COLO668 (cell line): ENCODE results near the gene FERMT2.

Experiments used
- DNase-seq: peaks from one replicate; lab custom pipeline; 2025; ENCODE audit not compliant: unreplicated experiment; lab: John Stamatoyannopoulos, UW

Gene FERMT2

DNA sequence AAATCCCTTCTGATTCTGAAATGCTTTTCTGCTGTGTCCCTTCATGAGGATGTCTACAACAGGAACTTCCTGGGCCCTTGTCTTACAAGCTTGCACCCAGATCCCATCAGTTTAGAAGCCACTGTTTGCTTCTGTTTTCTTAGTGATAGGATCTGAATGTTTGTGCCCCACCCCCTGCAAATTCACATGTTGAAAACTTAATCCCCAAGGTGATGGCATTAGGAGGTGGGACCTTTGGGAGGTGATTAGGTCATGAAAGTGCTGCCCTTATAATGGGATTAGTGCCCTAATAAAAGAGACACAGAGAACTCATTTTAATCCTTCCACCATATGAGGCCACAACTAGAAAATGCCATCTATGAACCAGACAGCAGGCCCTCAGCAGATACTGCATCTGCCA is 123.4 kb downstream of the FERMT2 start:
- DNase-seq: no peak

DNA sequence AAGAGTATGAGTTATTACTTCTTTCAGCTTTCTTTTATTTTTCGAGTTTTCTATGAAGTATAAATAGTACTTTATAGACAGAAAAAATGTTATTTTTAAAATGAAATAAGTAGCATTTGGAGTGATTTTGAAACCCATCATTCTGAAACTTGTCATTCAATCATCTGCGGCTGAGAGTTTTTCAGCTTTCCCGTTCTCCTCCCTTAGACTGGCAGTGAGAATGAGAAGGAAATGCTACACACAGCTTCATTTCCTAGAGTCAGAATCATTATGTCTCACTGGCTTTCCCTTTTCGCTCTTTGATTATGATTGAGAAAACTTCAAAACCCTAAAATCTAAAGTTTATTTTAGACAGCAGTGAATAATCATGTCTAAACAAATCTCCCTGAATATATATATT is 125.8 kb downstream of the FERMT2 start:
- DNase-seq: no peak

DNA sequence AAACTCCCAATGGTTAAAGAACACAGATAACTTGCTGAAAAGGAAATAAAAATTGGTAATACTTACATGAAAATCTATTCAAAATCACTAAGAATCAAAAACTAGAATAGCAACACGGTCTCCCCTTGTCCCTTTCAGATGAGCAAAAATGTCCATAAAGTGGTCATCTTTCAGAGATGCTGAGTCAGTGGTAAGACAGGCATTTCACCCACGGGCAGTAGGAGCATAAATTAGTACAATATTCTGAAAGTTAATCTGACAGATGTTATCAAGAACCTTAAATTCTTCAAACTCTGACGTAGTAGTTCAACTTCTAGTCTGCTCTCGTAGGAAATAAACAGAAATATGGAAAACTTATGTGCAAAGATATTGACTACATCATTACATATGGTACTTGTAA is 126.4 kb downstream of the FERMT2 start:
- no peak for DNase-seq

DNA sequence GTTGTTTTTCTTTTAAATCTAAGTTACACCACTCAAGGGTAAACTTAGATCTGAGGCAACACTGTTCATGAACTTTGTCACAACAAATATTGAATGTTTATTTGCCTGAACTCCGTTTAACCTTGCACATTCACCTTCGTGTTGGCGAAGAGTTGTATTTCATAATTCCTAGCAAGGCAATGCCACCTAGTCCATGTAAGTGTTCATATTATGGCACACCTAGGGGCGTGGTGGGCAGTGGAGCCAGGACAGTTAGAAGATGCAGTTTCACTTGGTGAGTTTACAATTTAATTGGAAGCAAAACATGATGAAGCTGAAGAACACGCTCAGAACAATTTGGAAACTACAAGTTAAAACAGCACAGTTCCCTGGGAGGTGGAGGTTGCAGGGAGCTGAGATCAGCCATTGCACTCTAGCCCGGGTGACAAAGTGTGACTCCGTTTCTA is 129.0 kb downstream of the FERMT2 start:
- DNase-seq: no peak

DNA sequence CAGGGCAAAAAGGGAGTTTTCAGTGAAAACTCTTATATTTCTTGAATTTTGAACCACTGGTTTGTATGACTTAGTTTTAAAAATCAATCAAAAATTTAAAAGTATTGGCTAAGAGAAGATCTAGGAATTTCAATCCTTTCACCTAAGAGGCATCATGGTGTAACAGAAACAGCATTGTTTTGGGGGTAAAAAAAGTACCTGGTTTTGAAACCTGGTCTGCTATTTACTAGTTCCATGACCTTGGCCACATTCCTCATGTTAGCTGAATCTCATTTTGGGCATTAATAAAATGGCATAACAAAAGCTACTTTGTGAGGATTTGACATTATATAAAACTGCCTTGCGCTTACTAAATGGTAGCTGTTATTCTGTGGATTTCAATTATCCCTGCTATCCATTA is 142.7 kb downstream of the FERMT2 start:
- no peak for DNase-seq
